HG03175 (cell line): ENCODE results near the gene ANKRD65.
A peak's percentile ranks its signal among the peaks of the same experiment; 100 is the strongest.
"Not testable (repeated sequence)": the region's sequence is repeated elsewhere in the genome, so short reads cannot be mapped to it uniquely, and the experiment has no call there.

Experiments
- ATAC-seq: cut with Tn5 transposase; IDR thresholded peaks from one replicate; pipeline ENCODE4 v1.9.1; 2021; ENCODE audit warnings: mild to moderate bottlenecking, moderate library complexity; ENCODE audit not compliant: unreplicated experiment

ANKRD65 gene

DNA sequence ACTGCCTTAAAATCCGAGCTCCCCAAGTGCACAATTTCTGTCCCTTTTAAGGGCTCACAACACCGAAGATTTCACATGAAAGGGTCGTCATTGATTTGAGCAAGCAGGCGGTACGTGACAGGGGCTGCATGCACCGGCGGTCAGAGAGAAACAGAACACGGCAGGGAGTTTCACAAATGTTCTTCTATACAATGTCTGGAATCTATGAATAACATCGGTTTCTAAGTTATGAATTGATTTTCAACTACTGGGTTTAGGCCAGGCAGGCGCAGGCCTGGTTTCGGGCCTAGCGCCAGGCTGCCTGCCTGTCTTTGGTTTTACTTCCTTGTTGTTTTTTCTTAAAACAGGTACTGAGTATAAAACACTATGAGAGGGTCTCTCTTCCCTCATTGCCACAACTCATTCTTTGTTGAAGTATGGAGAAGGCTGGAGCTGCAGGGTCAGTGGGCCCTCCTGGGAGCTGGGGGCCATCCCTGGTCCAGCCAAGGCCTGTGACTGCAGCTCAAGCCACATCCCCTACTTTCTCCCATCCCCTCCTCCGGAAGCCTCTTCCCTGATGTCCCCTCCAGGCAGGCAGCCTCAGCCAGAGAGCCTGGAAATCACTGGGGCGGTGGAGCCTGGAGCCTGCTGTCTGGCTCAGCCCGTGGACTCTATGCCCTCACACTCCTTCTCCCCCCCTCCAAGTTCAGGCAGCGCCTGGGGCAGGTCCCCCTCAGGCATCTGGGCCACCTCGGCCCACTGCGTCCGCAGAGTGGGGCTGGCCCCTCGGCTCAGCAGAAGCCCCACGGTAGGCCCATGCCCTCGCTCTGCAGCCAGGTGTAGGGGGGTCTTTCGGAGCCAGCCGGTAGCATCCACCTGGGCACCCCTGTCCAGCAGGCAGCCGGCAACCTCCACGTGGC, 2.4 kb downstream of the ANKRD65 start:
- no peak for ATAC-seq

DNA sequence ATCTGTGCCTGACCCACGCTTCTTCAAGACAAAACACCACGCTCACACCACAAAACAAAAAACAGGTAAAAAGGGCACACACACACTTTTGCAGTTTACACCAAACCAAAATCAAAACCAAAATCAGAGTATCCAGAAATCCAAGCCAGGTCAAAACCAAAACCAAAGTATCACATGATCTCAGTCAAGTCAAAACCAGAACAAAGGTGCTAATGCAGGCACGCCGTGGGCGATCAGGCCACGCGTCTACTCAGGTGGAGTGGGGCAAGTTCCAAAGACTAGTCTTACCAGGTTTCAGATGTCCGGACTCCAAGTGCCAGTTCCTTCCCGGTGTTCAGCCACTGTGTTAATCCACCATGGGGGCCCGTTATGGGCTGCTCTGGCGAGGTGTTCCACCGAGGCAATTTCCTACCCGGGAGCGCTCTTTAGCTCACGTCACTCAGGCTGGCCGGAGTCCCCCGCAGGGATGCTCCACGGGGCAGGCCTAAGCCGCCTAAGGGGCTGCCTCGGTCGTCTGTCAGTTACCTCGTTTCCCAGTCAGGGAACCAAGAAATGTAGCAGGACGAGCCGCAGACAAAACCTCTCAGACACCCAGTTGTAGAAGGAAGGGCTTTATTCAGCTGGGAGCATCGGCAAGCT, 3.1 kb downstream of the ANKRD65 start:
- not testable (repeated sequence) for ATAC-seq

DNA sequence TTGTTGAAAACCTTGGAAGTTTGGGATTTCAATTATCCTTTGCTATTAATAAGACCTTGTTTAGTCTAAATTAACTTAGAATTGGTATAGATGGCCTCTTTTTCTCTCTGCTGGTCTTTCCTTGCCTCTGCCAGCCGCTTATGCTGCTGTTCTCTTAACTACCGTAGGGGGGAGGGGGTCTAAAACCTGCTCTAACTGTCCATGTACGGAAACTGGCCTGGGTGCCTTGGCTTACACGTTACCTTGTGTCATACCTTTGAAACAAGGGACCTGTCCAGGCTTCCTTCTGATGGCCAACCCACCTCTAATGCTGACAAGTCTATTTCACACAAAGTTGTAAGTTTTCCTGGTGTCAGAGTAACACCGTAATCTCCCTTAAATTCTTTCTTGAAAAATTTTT, 3.7 kb downstream of the ANKRD65 start:
- ATAC-seq, result not testable (repeated sequence)

GRCh38 chr1:1415751-1416150, 5.3 kb downstream of the ANKRD65 start:
- no peak for ATAC-seq

- ATAC-seq, result not testable (repeated sequence)
Measured at GRCh38 chr1:1412311-1412902, 8.7 kb downstream of the ANKRD65 start.

DNA sequence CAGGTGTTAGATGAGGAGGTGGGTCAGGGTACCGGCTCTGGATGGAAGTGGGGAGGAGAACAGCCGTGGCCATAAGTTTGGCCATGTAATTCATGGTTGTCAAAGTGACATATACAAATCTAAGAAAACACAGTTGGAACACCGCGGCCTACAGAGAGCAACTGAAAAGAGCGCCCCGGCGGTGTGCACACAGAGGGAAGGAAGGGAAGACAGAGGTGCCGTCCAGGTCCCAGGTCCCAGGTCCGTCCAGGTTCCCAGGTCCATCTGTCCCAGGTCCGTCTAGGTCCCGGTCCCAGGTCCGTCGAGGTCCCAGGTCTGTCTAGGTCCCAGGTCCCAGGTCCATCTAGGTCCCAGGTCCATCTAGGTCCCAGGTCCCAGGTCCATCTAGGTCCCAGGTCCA, 9.4 kb downstream of the ANKRD65 start:
- ATAC-seq, result no peak

DNA sequence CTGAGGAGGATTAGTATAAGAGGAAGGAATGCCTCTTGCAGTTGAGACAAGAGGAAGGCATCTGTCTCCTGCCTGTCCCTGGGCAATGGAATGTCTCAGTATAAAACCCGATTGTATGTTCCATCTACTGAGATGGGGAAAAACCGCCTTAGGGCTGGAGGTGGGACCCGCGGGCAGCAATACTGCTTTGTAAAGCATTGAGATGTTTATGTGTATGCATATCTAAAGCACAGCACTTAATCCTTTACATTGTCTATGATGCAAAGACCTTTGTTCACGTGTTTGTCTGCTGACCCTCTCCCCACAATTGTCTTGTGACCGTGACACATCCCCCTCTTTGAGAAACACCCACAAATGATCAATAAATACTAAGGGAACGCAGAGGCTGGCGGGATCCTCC, 10.8 kb downstream of the ANKRD65 start:
- not testable (repeated sequence) for ATAC-seq

DNA sequence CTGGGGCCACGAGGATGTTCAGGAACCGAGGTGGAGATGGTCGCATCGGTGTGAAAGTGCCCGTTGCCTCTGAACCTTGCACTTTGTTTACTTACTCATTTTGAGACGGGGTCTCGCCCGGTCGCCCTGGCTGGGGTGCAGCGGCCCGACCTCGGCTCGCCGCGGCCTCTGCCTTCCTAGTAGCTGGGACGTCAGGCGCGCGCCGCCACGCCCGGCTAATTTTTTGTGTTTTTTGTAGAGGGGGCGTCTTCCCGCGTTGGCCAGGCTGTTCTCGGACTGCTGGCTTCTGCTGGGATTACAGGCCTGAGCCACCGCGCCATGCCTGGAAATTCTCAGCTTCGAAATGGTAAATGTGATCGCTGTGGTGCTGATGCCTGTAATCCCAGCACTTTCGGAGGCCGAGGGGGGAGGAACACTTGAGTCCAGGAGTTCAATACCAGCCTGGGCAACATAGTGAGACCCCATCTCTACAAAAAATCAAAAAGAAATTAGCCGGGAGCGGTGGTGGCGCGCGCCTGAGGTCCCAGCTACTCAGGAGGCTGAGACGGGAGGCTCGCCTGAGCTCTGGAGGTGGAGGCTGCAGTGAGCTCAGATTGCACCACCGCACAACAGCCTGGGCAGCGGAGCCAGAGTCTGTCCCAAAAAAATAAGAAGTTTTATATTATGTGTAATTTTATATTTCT, 13.3 kb downstream of the ANKRD65 start:
- ATAC-seq, result peak; percentile 15

- peak; percentile 90 for ATAC-seq
Measured at GRCh38 chr1:1406821-1407635, 14.0 kb downstream of the ANKRD65 start, which contains the start of gene MRPL20. Gene MRPL20, minus strand, starts transcription at chr1:1407293. Its CDS starts 76 bp downstream, at chr1:1407217.

GRCh38 chr1:1406101-1406820, 14.8 kb downstream of the ANKRD65 start:
- ATAC-seq, result no peak

GRCh38 chr1:1403653-1404052, 17.4 kb downstream of the ANKRD65 start:
- ATAC-seq, result no peak

GRCh38 chr1:1402901-1403392, 18.1 kb downstream of the ANKRD65 start:
- not testable (repeated sequence) for ATAC-seq

GRCh38 chr1:1402072-1402900, 18.8 kb downstream of the ANKRD65 start:
- ATAC-seq, result no peak

DNA sequence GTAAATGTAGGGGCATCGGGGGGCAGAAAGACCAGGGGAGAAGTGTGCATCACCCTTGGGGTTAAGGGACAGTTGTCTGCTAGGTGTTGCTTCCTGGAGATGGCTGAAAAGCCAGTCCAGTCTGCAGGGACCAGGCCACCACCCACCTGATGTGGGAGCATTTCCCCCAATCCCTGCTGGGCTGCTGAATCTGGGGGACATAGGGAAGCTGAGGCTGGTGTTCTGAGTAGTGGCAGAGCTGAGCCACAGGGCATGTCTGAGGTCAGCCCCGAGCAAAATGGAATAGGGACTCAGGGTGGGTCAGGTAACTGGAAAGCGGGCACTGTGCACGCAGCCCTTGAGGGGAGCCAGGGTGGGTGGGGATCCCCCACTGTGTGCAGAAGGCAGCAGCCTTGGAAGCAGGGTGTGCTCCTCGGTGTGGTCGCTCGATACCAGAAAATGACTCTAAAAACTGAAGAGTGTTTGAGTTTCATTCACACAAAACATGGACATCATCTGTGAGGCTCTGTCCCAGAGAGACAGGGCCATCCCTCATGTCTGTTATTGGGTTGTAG, 19.5 kb downstream of the ANKRD65 start:
- ATAC-seq, result no peak

GRCh38 chr1:1400576-1401456, 20.3 kb downstream of the ANKRD65 start:
- ATAC-seq, result no peak

DNA sequence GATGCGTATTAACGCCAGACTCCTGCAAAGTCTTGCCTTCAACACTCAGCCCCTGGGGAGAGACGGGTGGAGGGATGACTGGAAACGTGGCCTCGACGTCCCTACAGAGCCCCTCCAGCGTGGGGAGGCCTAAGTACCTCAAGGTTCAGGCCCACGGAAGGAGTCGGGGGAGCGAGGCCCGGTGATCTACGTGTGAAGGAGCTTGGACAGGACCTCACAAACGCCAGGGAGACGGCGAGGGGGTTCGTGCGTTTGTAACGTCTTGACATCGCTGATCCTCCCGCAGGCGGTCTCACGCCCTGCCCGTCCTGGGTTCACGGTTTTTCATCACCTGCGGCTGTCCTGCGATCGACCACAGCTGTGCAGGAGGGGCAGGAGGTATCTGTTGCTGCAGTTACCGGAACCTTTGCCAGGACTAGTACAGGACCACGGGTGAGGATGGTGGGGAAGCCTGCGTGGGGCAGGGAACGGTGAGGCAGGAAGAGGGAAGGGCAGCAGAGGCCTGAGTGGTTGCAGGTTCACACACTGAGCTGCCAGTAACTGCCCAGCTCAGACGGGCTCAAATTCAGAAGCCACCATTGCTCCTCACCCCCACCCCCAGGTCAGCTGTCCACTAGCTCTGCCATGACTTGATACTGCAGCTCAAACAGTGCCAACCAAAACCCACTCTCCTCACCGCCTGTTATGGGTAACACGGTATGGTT, 21.1 kb downstream of the ANKRD65 start:
- ATAC-seq, result peak; percentile 5
